Endothelial cell of umbilical vein (primary cell): ENCODE measurements around the gene LGALS3. TPM values are rescaled to one million over a fixed set of nuclear protein-coding genes. Genes with fewer than 3 reads are reported as not detected.

Source experiments
- BruUV-seq: library from RNA; stranded (reverse); fragments of 400-500 nt; replicated peaks from 2 replicates; lab custom pipeline; 2021; lab: Mats Ljungman, UMichigan
- CTCF ChIA-PET: fragments of 300-600, 350-600 bp; sonication (Branson Sonifier 250); formaldehyde crosslinking; loops from one replicate; lab custom pipeline; 2021; ENCODE audit warnings: antibody characterized with exemption, inconsistent platforms; lab: Charles Lee
- POLR2A ChIA-PET: fragments of 300-600, 350-600 bp; sonication (Branson Sonifier 250); formaldehyde crosslinking; loops from one replicate; lab custom pipeline; 2021; ENCODE audit warnings: antibody characterized with exemption, inconsistent platforms; lab: Charles Lee
- DNase-seq: peaks from one replicate; pipeline ENCODE4 v3.0.0-alpha.2; 2011; ENCODE audit warnings: low read depth, low spot score
- FAIRE-seq: peaks from 2 replicates; lab custom pipeline; 2011; peaks lifted over from hg19 to GRCh38; lab: Jason Lieb, UNC
- H2AFZ ChIP-seq: 2 replicates; pipeline ENCODE4 v1.6.0; 2012; ENCODE audit warnings: low read depth, low read length, control low read depth, inconsistent platforms
- H3K27ac ChIP-seq: 2 replicates; pipeline ENCODE4 v1.5.1; 2011; ENCODE audit warnings: low read depth, mild to moderate bottlenecking, control low read depth, low read length, moderate library complexity; ENCODE audit not compliant: insufficient read depth
- H3K27me3 ChIP-seq, 2 experiments: 2 replicates each; pipeline versions ENCODE4 v1.6.0 to v1.6.1; 2011; ENCODE audit warnings: low read length in 2 of 2, mixed read lengths in 1 of 2; ENCODE audit not compliant: control insufficient read depth in 2 of 2, insufficient read depth in 2 of 2
- H3K36me3 ChIP-seq, 2 experiments: 2 replicates in 1 of 2; 3 replicates in 1 of 2; pipeline ENCODE4 v1.5.1; 2011; ENCODE audit warnings: low read length in 2 of 2, mild to moderate bottlenecking in 1 of 2, moderate library complexity in 1 of 2; ENCODE audit not compliant: control insufficient read depth in 2 of 2, insufficient read depth in 2 of 2; ENCODE audit errors: extremely low read depth in 1 of 2
- H3K4me1 ChIP-seq: 3 replicates; pipeline ENCODE4 v1.5.1; 2011; ENCODE audit warnings: mild to moderate bottlenecking, low read length; ENCODE audit not compliant: control insufficient read depth, insufficient read depth; ENCODE audit errors: extremely low read depth
- H3K4me2 ChIP-seq: 2 replicates; pipeline ENCODE4 v1.6.1; 2011; ENCODE audit warnings: low read length, control low read depth, mixed read lengths; ENCODE audit not compliant: insufficient read depth
- H3K4me3 ChIP-seq, 3 experiments: fragments of 200-600 bp in 1 of 3; sonication (generic), shearing (Covaris generic) in 1 of 3; replicated peaks in 1 of 3; 2 replicates each; pipeline ENCODE4 v1.5.1; 2011 to 2016; ENCODE audit warnings: control low read depth in 3 of 3, low read length in 3 of 3, mild to moderate bottlenecking in 2 of 3, inconsistent platforms in 1 of 3, low read depth in 1 of 3, moderate library complexity in 1 of 3; ENCODE audit not compliant: insufficient read depth in 1 of 3
- H3K79me2 ChIP-seq: 2 replicates; pipeline ENCODE4 v1.6.0; 2012; ENCODE audit warnings: low read length, inconsistent platforms; ENCODE audit not compliant: control insufficient read depth, insufficient read depth
- H3K9ac ChIP-seq: replicated peaks from 2 replicates; pipeline ENCODE3; 2011; ENCODE audit warnings: low read length, control low read depth; ENCODE audit not compliant: insufficient read depth; ENCODE audit errors: extremely low read depth
- H3K9me1 ChIP-seq: replicated peaks from 3 replicates; pipeline ENCODE4 v1.6.0; 2011; ENCODE audit warnings: mild to moderate bottlenecking, low read length; ENCODE audit not compliant: control insufficient read depth, insufficient read depth; ENCODE audit errors: extremely low read depth
- H3K9me3 ChIP-seq: replicated peaks from 2 replicates; pipeline ENCODE4 v1.5.1; 2012; ENCODE audit warnings: low read length, inconsistent platforms; ENCODE audit not compliant: control insufficient read depth, insufficient read depth
- H4K20me1 ChIP-seq: replicated peaks from 2 replicates; pipeline ENCODE3; 2011; ENCODE audit warnings: mild to moderate bottlenecking, low read length; ENCODE audit not compliant: control insufficient read depth, insufficient read depth; ENCODE audit errors: extremely low read depth
- EZH2 ChIP-seq: IDR thresholded peaks from 2 replicates; pipeline ENCODE4 v1.6.1; 2012; ENCODE audit warnings: borderline replicate concordance, low read depth, mild to moderate bottlenecking, moderate library complexity, low read length, inconsistent platforms; ENCODE audit not compliant: severe bottlenecking
- FOS ChIP-seq: IDR thresholded peaks from 2 replicates; pipeline ENCODE4 v1.6.1; 2011; ENCODE audit warnings: mild to moderate bottlenecking, low read length, moderate library complexity, borderline replicate concordance; ENCODE audit not compliant: insufficient read depth
- GATA2 ChIP-seq: IDR thresholded peaks from 2 replicates; pipeline ENCODE4 v1.7.0; 2011; ENCODE audit warnings: low read depth, mild to moderate bottlenecking, moderate library complexity, mixed read lengths, low read length; ENCODE audit not compliant: insufficient read length, insufficient read depth
- JUN ChIP-seq: IDR thresholded peaks from 2 replicates; pipeline ENCODE4 v1.6.1; 2011; ENCODE audit warnings: borderline replicate concordance, low read depth; ENCODE audit not compliant: insufficient read length, insufficient read depth
- MYC ChIP-seq: IDR thresholded peaks from one replicate; pipeline ENCODE4 v1.6.1; 2011; ENCODE audit warnings: mild to moderate bottlenecking, low read depth, low read length
- POLR2A ChIP-seq: IDR thresholded peaks from 2 replicates; pipeline ENCODE4 v1.6.1; 2012; ENCODE audit warnings: low read depth, mild to moderate bottlenecking, control low read depth, low read length
- POLR2AphosphoS5 ChIP-seq: IDR thresholded peaks from 2 replicates; pipeline ENCODE4 v1.6.1; 2012; ENCODE audit warnings: low read depth, mild to moderate bottlenecking, control low read depth, low read length, moderate library complexity; ENCODE audit not compliant: insufficient read depth
- dilution Hi-C: fragments of 300-500 bp; cut with MboI; formaldehyde crosslinking; loops from one replicate; pipeline ENCODE4 v1.15.0; 2019; ENCODE audit warnings: low sequenced_read_pairs; ENCODE audit not compliant: extremely low pct_ligation_motif_present
- intact Hi-C: fragments of 100-400 bp; cut with micrococcal nuclease; formaldehyde crosslinking; loops from one replicate; pipeline ENCODE4 v1.10.0; 2022
- polyA plus RNA-seq, 4 experiments: library from polyadenylated mRNA; depleted of rRNA in 3 of 4; stranded (reverse) in 3 of 4; unstranded in 1 of 4; fragments of >200 nt; gene quantifications; 2 replicates each; pipeline versions ENCODE4 v1.2.1 to v1.2.3, GENCODE V29; 2011 to 2012; ENCODE audit warnings: missing spikeins in 1 of 4
- total RNA-seq: library from RNA; stranded (reverse); gene quantifications from 2 replicates; pipeline ENCODE4 v1.2.3, GENCODE V29; 2021
- TF ChIP-seq, protein P1 (sequence below): IDR thresholded peaks from 2 replicates; pipeline ENCODE4 v1.6.1; 2011; ENCODE audit not compliant: insufficient read depth, insufficient read length
- TF ChIP-seq, protein P2 (sequence below), 2 donors: IDR thresholded peaks; 1 replicate in 1 of 2; 2 replicates in 1 of 2; pipeline ENCODE4 v1.5.1; 2011; ENCODE audit warnings: low read length in 2 of 2, mild to moderate bottlenecking in 2 of 2, moderate library complexity in 2 of 2, control low read depth in 1 of 2, inconsistent platforms in 1 of 2, low read depth in 1 of 2; ENCODE audit not compliant: insufficient read depth in 1 of 2; ENCODE audit errors: extremely low read depth in 1 of 2

The LGALS3 gene
- total and polyA plus RNA-seq, 2 donors (not counting 3 experiments of a cell fraction or from before 2014, with no cell fraction given) = 33.8 to 55.1 TPM

DNA sequence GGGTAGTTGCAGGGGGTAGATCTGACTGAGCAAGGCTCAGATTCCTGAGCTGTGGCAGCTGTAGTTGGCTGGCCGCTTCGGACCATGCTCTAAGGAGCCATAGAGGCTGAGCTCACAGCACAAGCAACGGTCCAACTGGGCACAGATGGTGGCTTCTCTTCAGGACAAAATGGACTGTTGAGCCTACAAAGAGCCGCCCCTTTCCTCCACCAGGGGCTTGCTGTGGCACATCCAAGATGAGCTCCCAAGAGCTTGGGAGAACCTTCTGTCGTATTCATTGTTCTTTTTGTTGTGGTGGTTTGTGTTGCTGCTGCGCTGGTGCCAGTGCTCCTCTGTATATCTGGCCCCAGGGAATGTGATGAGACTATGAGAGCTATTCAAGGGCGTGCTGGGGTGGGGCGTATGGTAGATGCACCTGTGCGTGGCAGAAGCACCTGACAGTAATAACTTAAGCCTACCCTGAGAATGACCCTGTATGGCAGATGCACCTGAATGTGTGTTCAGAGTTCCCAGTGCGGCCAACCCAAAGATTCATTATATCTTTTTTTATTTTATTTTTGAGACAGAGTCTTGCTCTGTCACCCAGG lies 17.8 kb upstream of the LGALS3 start:
- H3K27ac ChIP-seq = no peak overlapping the region
- dilution Hi-C loops = no loop called here
- intact Hi-C loops = no loop called here
- H3K9me1 ChIP-seq = no peaks in the 10 kb centered on the region
- H3K36me3 ChIP-seq = no peaks in the 10 kb centered on the region
- H3K4me2 ChIP-seq = no peak overlapping the region
- no peak for FAIRE-seq
- no peak for DNase-seq
- H3K79me2 ChIP-seq = no peaks in the 10 kb centered on the region
- H3K4me3 ChIP-seq = no peak overlapping the region
- TF ChIP-seq, protein P1, sequence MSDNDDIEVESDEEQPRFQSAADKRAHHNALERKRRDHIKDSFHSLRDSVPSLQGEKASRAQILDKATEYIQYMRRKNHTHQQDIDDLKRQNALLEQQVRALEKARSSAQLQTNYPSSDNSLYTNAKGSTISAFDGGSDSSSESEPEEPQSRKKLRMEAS = no peak
- no peak for TF ChIP-seq JUN
- no peak for TF ChIP-seq EZH2
- TF ChIP-seq POLR2A = no peak
- no peak for TF ChIP-seq GATA2
- no peak for TF ChIP-seq FOS
- no peak for TF ChIP-seq POLR2AphosphoS5
- TF ChIP-seq MYC = no peak
- TF ChIP-seq, protein P2, sequence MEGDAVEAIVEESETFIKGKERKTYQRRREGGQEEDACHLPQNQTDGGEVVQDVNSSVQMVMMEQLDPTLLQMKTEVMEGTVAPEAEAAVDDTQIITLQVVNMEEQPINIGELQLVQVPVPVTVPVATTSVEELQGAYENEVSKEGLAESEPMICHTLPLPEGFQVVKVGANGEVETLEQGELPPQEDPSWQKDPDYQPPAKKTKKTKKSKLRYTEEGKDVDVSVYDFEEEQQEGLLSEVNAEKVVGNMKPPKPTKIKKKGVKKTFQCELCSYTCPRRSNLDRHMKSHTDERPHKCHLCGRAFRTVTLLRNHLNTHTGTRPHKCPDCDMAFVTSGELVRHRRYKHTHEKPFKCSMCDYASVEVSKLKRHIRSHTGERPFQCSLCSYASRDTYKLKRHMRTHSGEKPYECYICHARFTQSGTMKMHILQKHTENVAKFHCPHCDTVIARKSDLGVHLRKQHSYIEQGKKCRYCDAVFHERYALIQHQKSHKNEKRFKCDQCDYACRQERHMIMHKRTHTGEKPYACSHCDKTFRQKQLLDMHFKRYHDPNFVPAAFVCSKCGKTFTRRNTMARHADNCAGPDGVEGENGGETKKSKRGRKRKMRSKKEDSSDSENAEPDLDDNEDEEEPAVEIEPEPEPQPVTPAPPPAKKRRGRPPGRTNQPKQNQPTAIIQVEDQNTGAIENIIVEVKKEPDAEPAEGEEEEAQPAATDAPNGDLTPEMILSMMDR (IDR thresholded peaks at IDR 0.05; ENCODE audit: extremely low read depth in 1 of 2, insufficient read depth in 1 of 2, low read depth in 1 of 2, low read length in 2 of 2) = no peak
- CTCF ChIA-PET = interaction anchor here (0.8 kb wide), 1 partner anchor 22 kb away, joined by 3 read pairs; no protein-coding TSS in a partner anchor
- H3K9ac ChIP-seq = no peak overlapping the region
- H4K20me1 ChIP-seq = no peaks in the 10 kb centered on the region
- no peak overlapping the region for H2AFZ ChIP-seq
- H3K27me3 ChIP-seq = no peaks in the 10 kb centered on the region
- peaks cover 13% of the 10 kb centered on the region for H3K4me1 ChIP-seq
- POLR2A ChIA-PET = no interaction called here
- no peaks in the 10 kb centered on the region for H3K9me3 ChIP-seq
- no TSS peak for BruUV-seq
